ENCODE measurements around the gene NANOS2. TPM values are rescaled to one million over a fixed set of nuclear protein-coding genes. Genes with fewer than 3 reads are reported as not detected.

The NANOS2 gene
- total and polyA plus RNA-seq, 9 of the 15 experiments (the other 6 are each of a cell fraction or from before 2014, with no cell fraction given), result not detected

DNA sequence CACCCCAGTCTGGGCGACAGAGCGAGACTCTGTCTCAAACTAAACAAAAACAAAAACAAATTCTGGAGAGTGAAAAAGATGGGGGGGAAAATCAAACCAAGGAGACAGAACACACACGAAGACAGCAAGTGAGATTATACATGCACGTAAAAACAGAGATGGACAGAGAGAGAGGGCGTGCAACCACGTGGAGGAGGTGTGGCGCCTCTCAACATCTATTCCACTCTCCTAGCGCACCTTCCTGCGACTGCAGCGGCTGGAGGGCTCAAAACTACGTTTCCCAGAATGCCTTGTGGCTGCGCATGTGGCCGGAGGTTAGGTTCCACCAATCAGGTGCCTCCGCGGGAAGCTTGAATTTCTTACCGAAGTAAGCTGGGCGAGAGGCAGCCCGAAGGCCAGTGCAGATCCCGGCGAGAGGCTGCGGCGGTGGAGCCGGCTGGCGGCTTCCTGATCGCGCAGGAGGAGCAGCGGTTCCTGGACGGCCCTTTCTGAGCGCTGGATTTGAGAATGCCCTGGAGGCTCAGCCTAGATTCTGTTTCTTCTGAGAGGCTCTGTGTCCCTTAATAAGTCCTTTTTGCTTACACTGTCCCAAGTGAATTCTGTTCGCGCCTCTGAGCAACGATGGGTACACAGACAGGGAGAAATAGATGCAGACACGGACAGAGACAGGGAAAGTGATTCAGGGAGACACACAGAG is 13.1 kb upstream of the NANOS2 start (continued):
- TF ChIP-seq BACH1 (tag; IDR thresholded peaks at IDR 0.05), result no peak
- TF ChIP-seq CHAMP1 (IDR thresholded peaks at IDR 0.05), result no peak
- no peak for TF ChIP-seq FOSL1 (tag; conservative IDR thresholded peaks at IDR 0.05)
- no peak for TF ChIP-seq SPI1 (IDR thresholded peaks at IDR 0.05; ENCODE audit: borderline replicate concordance, low read depth, low read length)
- TF ChIP-seq NFATC3 (IDR thresholded peaks at IDR 0.05), result no peak
- TF ChIP-seq E2F3 (CRISPR knock-in tag; IDR thresholded peaks at IDR 0.05), result peak; percentile 61; the same call in 1 of the 2 replicates
- TF ChIP-seq NFE2 (IDR thresholded peaks at IDR 0.05; ENCODE audit: low read depth), result no peak
- no peak for TF ChIP-seq NR0B1 (IDR thresholded peaks at IDR 0.05; ENCODE audit: partially characterized antibody)
- TF ChIP-seq SMARCC2 (IDR thresholded peaks at IDR 0.05; ENCODE audit: low read depth), result no peak
- TF ChIP-seq, protein P1, sequence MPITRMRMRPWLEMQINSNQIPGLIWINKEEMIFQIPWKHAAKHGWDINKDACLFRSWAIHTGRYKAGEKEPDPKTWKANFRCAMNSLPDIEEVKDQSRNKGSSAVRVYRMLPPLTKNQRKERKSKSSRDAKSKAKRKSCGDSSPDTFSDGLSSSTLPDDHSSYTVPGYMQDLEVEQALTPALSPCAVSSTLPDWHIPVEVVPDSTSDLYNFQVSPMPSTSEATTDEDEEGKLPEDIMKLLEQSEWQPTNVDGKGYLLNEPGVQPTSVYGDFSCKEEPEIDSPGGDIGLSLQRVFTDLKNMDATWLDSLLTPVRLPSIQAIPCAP (CRISPR knock-in tag; IDR thresholded peaks at IDR 0.05; ENCODE audit: borderline replicate concordance), result no peak
- no peak for TF ChIP-seq POU5F1 (IDR thresholded peaks at IDR 0.05; ENCODE audit: borderline replicate concordance, low read depth, low read length, partially characterized antibody)
- peak in 1 of 2 experiments; percentile 52; a peak in 1 of 4 replicates for TF ChIP-seq UBTF (IDR thresholded peaks at IDR 0.05; ENCODE audit: borderline replicate concordance in 1 of 2, low read depth in 2 of 2, low read length in 2 of 2)
- no peak for TF ChIP-seq PTTG1 (tag; IDR thresholded peaks at IDR 0.05; ENCODE audit: low read depth)
- no peak for TF ChIP-seq ZNF134 (CRISPR knock-in tag; conservative IDR thresholded peaks at IDR 0.05)
- no peak for TF ChIP-seq MCM3 (IDR thresholded peaks at IDR 0.05)
- no peak for TF ChIP-seq BRD9 (IDR thresholded peaks at IDR 0.05; ENCODE audit: low read depth, partially characterized antibody)
- TF ChIP-seq FOXM1 (IDR thresholded peaks at IDR 0.05; ENCODE audit: low read depth), result peak; percentile 88
- no peak for TF ChIP-seq FOXM1 (CRISPR knock-in tag; IDR thresholded peaks at IDR 0.05; ENCODE audit: low read depth)
- TF ChIP-seq ZNF12 (CRISPR knock-in tag; IDR thresholded peaks at IDR 0.05), result no peak
- peak; percentile 84 for TF ChIP-seq ETV1 (tag; conservative IDR thresholded peaks at IDR 0.05; ENCODE audit: low read depth)
- peak; percentile 56; the same call in 1 of the 2 replicates for TF ChIP-seq RB1 (IDR thresholded peaks at IDR 0.05; ENCODE audit: low read depth)
- TF ChIP-seq CCAR2 (IDR thresholded peaks at IDR 0.05; ENCODE audit: low read depth, low read length), result no peak

Data from K562 (cell line).